HFF-Myc (cell line): ENCODE data around the gene TNS1.

Source experiments
- DNase-seq: peaks from one replicate; pipeline ENCODE4 v3.0.0-alpha.2; 2011; ENCODE audit warnings: low read depth; ENCODE audit errors: extremely low read depth
- H3K4me3 ChIP-seq: replicated peaks from 2 replicates; pipeline ENCODE4 v1.5.1; 2011; ENCODE audit warnings: low read depth, mild to moderate bottlenecking, control low read depth, low read length
- CTCF ChIP-seq: IDR thresholded peaks from 2 replicates; pipeline ENCODE4 v1.5.1; 2012; ENCODE audit warnings: mild to moderate bottlenecking, low read depth, low read length, control low read depth; ENCODE audit errors: missing control alignments

TNS1 gene

GRCh38 chr2:217936952-217937351 is 65.8 kb downstream of the TNS1 start:
- no peak for TF ChIP-seq CTCF
- DNase-seq, result no peak
- no peak overlapping the region for H3K4me3 ChIP-seq

GRCh38 chr2:217935901-217936684 is 66.7 kb downstream of the TNS1 start:
- no peak for DNase-seq
- no peak overlapping the region for H3K4me3 ChIP-seq
- TF ChIP-seq CTCF, result no peak

- no peak for DNase-seq
- H3K4me3 ChIP-seq, result no peak overlapping the region
- no peak for TF ChIP-seq CTCF
These were observed 67.4 kb downstream of the TNS1 start for GRCh38 chr2:217935235-217935879.

GRCh38 chr2:217934321-217935131 is 68.3 kb downstream of the TNS1 start:
- peak; percentile 51 for DNase-seq
- no peak for TF ChIP-seq CTCF
- no peak overlapping the region for H3K4me3 ChIP-seq

GRCh38 chr2:217933617-217933993 is 69.2 kb downstream of the TNS1 start:
- H3K4me3 ChIP-seq, result no peak overlapping the region
- DNase-seq, result no peak
- no peak for TF ChIP-seq CTCF

- H3K4me3 ChIP-seq, result no peak overlapping the region
- no peak for DNase-seq
- TF ChIP-seq CTCF, result peak; percentile 20
These were observed 69.8 kb downstream of the TNS1 start for GRCh38 chr2:217932803-217933616.
